Measurements from ENCODE around the gene RSPH9.

DNA sequence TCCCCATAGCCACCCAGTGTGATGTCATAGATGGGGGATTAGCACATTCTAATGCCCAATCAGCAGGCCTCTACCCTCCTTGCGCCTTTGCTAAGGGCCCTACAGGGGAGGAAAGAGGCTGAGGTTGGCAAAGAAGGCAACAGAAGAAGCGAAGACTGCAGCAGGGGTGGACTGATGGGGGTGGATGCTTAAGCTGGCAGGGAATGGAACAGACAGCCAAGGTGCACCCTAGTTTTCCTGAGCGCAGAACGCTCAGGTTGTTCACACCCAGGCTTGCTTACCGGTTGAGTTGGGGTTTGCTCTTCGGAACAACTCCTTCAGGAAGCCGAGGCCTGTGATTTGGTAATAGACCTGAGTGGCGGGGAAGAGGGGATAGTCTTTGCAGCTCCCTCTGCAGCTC lies 30.1 kb downstream of the RSPH9 start:
- TF ChIP-seq POLR2AphosphoS5 (IDR thresholded peaks at IDR 0.05; ENCODE audit: low read depth, low read length): no peak
- no peak for TF ChIP-seq TAF1 (IDR thresholded peaks at IDR 0.05; ENCODE audit: borderline replicate concordance, insufficient read depth, low read length)
- TF ChIP-seq FOXP2 (optimal IDR thresholded peaks at IDR 0.05; ENCODE audit: borderline replicate concordance, extremely low read depth, extremely low read length, insufficient read depth): no peak
- TF ChIP-seq SIN3A (IDR thresholded peaks at IDR 0.05; ENCODE audit: borderline replicate concordance, insufficient read depth, low read length): no peak
